GM23338 (cell line): ENCODE results near the gene FBXW8. TPM values are rescaled to one million over a fixed set of nuclear protein-coding genes. Genes with fewer than 3 reads are reported as not detected.

Experiments used
- ATAC-seq: fragments of 200-7000 bp; cut with Tn5 transposase; 3 replicates; pipeline ENCODE4 v1.9.1; 2020
- DNase-seq: peaks from one replicate; pipeline ENCODE4 v3.0.0-alpha.2; 2015; ENCODE audit warnings: low spot score
- H2AFZ ChIP-seq: fragments of 200-600 bp; sonication (generic); 2 replicates; pipeline ENCODE4 v1.8.0; 2016; ENCODE audit warnings: antibody characterized with exemption, mild to moderate bottlenecking, moderate library complexity
- H3F3A ChIP-seq: fragments of 200-600 bp; sonication (generic); replicated peaks from 2 replicates; pipeline ENCODE4 v1.8.0; 2017; ENCODE audit warnings: antibody characterized with exemption, mixed run types, low read depth
- H3K27ac ChIP-seq: fragments of 200-600 bp; sonication (generic); 2 replicates; pipeline ENCODE4 v1.6.1; 2016; ENCODE audit warnings: low read depth
- H3K27me3 ChIP-seq: fragments of 200-600 bp; sonication (generic); 2 replicates; pipeline ENCODE4 v1.8.0; 2016; ENCODE audit warnings: mild to moderate bottlenecking, mixed run types, moderate library complexity; ENCODE audit not compliant: insufficient read depth
- H3K36me3 ChIP-seq: fragments of 200-600 bp; sonication (generic); 2 replicates; pipeline ENCODE4 v1.8.0; 2016; ENCODE audit warnings: mild to moderate bottlenecking; ENCODE audit not compliant: insufficient read depth
- H3K4me1 ChIP-seq: fragments of 200-600 bp; sonication (generic); 2 replicates; pipeline ENCODE4 v1.8.0; 2016; ENCODE audit warnings: mild to moderate bottlenecking, moderate library complexity; ENCODE audit not compliant: insufficient read depth
- H3K4me2 ChIP-seq: fragments of 200-600 bp; sonication (generic); 2 replicates; pipeline ENCODE4 v1.7.1; 2017; ENCODE audit warnings: mixed run types
- H3K4me3 ChIP-seq: fragments of 200-600 bp; sonication (generic); 2 replicates; pipeline ENCODE4 v1.6.1; 2016; ENCODE audit warnings: mixed run types
- H3K79me2 ChIP-seq: fragments of 200-600 bp; sonication (generic); replicated peaks from 2 replicates; pipeline ENCODE4 v1.8.0; 2017; ENCODE audit warnings: mild to moderate bottlenecking; ENCODE audit not compliant: insufficient read depth
- H3K9me2 ChIP-seq: fragments of 200-600 bp; sonication (generic); 2 replicates; pipeline ENCODE4 v1.8.0; 2017; ENCODE audit not compliant: insufficient read depth
- H4K20me1 ChIP-seq: fragments of 200-600 bp; sonication (generic); replicated peaks from 2 replicates; pipeline ENCODE4 v1.8.0; 2017; ENCODE audit warnings: mild to moderate bottlenecking; ENCODE audit not compliant: insufficient read depth
- H3K27ac Mint-ChIP-seq: 2 replicates; pipeline ENCODE4 v1.8.0; 2020; ENCODE audit warnings: inconsistent platforms, mild to moderate bottlenecking, moderate library complexity, mixed read lengths
- H3K27me3 Mint-ChIP-seq: 3 replicates; pipeline ENCODE4 v1.8.0; 2022; ENCODE audit warnings: low read depth, mild to moderate bottlenecking, moderate library complexity, mixed read lengths, inconsistent platforms; ENCODE audit not compliant: insufficient read depth, poor library complexity
- H3K36me3 Mint-ChIP-seq: 3 replicates; pipeline ENCODE4 v1.8.0; 2021; ENCODE audit warnings: low read depth, mild to moderate bottlenecking, inconsistent platforms, moderate library complexity, mixed read lengths
- H3K4me1 Mint-ChIP-seq: 3 replicates; pipeline ENCODE4 v1.8.0; 2020; ENCODE audit warnings: mild to moderate bottlenecking, inconsistent platforms, mixed read lengths
- H3K4me3 Mint-ChIP-seq: 3 replicates; pipeline ENCODE4 v1.8.0; 2021; ENCODE audit warnings: moderate library complexity, mild to moderate bottlenecking, inconsistent platforms, mixed read lengths
- H3K9me3 Mint-ChIP-seq: 3 replicates; pipeline ENCODE4 v1.8.0; 2020; ENCODE audit warnings: moderate library complexity, mild to moderate bottlenecking, inconsistent platforms, mixed read lengths
- CREB1 ChIP-seq: fragments of 250-450 bp; sonication (Bioruptor Pico); IDR thresholded peaks from 2 replicates; pipeline ENCODE4 v1.5.0; 2020; ENCODE audit warnings: low read depth, mild to moderate bottlenecking, moderate library complexity
- EZH2 ChIP-seq: fragments of 200-600 bp; sonication (generic); IDR thresholded peaks from one replicate; pipeline ENCODE4 v1.8.0; 2017; ENCODE audit warnings: antibody characterized with exemption, mild to moderate bottlenecking, low read depth; ENCODE audit not compliant: unreplicated experiment
- EZH2phosphoT487 ChIP-seq: fragments of 200-600 bp; sonication (generic); IDR thresholded peaks from one replicate; pipeline ENCODE4 v1.8.1; 2018; ENCODE audit warnings: antibody characterized with exemption; ENCODE audit not compliant: unreplicated experiment
- ZNF331 ChIP-seq: fragments of 250-450 bp; sonication (Bioruptor Pico); IDR thresholded peaks from 2 replicates; pipeline ENCODE4 v1.5.0; 2020; ENCODE audit warnings: low read depth, mild to moderate bottlenecking, moderate library complexity
- polyA plus RNA-seq: library from polyadenylated mRNA; unstranded; fragments of >200 nt; fragmentation: Nextera tagmentation; extraction: Ambion mirVana; gene quantifications from 2 replicates; pipeline ENCODE4 v1.2.1, GENCODE V29; 2016
- total RNA-seq: library from RNA; depleted of rRNA; stranded (reverse); fragments of >200 nt; shearing (Covaris generic); gene quantifications from 2 replicates; pipeline ENCODE4 v1.2.3, GENCODE V29; 2014
- TF ChIP-seq, protein P1 (sequence below): fragments of 250-450 bp; sonication (Bioruptor Pico); IDR thresholded peaks from 2 replicates; pipeline ENCODE4 v1.5.0; 2020; ENCODE audit warnings: mild to moderate bottlenecking, moderate library complexity
- TF ChIP-seq, protein P2 (sequence below): IDR thresholded peaks from 2 replicates; pipeline ENCODE4 v1.6.1; 2016; ENCODE audit warnings: antibody characterized with exemption
- TF ChIP-seq, protein P3 (sequence below): IDR thresholded peaks from one replicate; pipeline ENCODE4 v1.6.1; 2018; ENCODE audit warnings: antibody characterized with exemption; ENCODE audit not compliant: unreplicated experiment

Gene FBXW8
- total and polyA plus RNA-seq, 2 experiments from 2014 or later = 4.6 to 13.9 TPM

DNA sequence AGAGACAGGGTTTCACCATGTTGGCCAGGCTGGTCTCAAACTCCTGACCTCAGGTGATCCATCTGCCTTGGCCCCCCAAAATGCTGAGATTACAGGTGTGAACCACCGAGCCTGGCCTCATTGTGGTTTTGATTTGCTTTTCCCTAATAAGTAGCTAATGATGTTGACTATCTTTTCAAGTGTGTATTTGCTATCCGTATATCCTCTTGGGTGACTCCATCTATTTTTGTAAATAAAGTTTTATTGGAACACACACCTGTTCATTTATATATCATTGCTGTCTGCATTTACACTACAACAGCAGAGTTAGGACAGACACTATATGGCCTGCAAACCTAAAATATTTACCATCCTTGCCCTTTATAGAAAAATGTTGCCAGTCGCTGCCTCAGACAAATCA, 15.8 kb upstream of the FBXW8 start (continued):
- TF ChIP-seq, protein P1, sequence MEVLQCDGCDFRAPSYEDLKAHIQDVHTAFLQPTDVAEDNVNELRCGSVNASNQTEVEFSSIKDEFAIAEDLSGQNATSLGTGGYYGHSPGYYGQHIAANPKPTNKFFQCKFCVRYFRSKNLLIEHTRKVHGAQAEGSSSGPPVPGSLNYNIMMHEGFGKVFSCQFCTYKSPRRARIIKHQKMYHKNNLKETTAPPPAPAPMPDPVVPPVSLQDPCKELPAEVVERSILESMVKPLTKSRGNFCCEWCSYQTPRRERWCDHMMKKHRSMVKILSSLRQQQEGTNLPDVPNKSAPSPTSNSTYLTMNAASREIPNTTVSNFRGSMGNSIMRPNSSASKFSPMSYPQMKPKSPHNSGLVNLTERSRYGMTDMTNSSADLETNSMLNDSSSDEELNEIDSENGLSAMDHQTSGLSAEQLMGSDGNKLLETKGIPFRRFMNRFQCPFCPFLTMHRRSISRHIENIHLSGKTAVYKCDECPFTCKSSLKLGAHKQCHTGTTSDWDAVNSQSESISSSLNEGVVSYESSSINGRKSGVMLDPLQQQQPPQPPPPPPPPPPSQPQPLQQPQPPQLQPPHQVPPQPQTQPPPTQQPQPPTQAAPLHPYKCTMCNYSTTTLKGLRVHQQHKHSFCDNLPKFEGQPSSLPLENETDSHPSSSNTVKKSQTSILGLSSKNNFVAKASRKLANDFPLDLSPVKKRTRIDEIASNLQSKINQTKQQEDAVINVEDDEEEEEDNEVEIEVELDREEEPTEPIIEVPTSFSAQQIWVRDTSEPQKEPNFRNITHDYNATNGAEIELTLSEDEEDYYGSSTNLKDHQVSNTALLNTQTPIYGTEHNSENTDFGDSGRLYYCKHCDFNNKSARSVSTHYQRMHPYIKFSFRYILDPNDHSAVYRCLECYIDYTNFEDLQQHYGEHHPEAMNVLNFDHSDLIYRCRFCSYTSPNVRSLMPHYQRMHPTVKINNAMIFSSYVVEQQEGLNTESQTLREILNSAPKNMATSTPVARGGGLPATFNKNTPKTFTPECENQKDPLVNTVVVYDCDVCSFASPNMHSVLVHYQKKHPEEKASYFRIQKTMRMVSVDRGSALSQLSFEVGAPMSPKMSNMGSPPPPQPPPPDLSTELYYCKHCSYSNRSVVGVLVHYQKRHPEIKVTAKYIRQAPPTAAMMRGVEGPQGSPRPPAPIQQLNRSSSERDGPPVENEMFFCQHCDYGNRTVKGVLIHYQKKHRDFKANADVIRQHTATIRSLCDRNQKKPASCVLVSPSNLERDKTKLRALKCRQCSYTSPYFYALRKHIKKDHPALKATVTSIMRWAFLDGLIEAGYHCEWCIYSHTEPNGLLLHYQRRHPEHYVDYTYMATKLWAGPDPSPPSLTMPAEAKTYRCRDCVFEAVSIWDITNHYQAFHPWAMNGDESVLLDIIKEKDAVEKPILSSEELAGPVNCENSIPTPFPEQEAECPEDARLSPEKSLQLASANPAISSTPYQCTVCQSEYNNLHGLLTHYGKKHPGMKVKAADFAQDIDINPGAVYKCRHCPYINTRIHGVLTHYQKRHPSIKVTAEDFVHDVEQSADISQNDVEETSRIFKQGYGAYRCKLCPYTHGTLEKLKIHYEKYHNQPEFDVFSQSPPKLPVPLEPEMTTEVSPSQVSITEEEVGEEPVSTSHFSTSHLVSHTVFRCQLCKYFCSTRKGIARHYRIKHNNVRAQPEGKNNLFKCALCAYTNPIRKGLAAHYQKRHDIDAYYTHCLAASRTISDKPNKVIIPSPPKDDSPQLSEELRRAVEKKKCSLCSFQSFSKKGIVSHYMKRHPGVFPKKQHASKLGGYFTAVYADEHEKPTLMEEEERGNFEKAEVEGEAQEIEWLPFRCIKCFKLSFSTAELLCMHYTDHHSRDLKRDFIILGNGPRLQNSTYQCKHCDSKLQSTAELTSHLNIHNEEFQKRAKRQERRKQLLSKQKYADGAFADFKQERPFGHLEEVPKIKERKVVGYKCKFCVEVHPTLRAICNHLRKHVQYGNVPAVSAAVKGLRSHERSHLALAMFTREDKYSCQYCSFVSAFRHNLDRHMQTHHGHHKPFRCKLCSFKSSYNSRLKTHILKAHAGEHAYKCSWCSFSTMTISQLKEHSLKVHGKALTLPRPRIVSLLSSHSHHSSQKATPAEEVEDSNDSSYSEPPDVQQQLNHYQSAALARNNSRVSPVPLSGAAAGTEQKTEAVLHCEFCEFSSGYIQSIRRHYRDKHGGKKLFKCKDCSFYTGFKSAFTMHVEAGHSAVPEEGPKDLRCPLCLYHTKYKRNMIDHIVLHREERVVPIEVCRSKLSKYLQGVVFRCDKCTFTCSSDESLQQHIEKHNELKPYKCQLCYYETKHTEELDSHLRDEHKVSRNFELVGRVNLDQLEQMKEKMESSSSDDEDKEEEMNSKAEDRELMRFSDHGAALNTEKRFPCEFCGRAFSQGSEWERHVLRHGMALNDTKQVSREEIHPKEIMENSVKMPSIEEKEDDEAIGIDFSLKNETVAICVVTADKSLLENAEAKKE (CRISPR knock-in tag) = no peak
- TF ChIP-seq, protein P2, sequence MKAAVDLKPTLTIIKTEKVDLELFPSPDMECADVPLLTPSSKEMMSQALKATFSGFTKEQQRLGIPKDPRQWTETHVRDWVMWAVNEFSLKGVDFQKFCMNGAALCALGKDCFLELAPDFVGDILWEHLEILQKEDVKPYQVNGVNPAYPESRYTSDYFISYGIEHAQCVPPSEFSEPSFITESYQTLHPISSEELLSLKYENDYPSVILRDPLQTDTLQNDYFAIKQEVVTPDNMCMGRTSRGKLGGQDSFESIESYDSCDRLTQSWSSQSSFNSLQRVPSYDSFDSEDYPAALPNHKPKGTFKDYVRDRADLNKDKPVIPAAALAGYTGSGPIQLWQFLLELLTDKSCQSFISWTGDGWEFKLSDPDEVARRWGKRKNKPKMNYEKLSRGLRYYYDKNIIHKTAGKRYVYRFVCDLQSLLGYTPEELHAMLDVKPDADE = no peak
- TF ChIP-seq CREB1 (CRISPR knock-in tag) = no peak

DNA sequence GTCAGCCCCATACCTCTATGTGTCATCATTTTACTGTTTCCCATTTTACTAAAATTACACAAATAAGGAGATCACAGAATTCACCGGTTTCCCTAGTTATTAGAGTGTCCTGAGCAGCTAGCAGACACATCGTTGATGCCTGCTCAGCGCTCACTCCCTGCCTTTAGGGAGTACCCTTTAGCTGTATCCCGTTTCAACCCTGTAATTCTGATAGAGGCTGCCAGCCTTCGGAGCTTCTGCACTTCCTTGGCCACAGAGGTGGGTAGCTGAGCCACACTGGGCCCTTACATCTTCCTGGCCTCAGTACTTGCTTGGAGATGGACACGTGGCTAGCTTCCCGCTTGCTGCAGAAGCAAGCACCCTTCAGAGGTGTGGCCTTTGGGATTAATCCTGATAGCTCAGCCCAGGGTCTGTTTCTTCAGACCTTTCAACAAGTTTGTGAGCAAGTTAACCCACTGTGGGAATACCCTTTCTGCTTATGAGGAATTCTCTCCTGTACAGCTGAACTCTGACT, 14.3 kb upstream of the FBXW8 start:
- H3K4me1 ChIP-seq = no peaks in the 10 kb centered on the region
- no peak for TF ChIP-seq ZNF331
- TF ChIP-seq, protein P3, sequence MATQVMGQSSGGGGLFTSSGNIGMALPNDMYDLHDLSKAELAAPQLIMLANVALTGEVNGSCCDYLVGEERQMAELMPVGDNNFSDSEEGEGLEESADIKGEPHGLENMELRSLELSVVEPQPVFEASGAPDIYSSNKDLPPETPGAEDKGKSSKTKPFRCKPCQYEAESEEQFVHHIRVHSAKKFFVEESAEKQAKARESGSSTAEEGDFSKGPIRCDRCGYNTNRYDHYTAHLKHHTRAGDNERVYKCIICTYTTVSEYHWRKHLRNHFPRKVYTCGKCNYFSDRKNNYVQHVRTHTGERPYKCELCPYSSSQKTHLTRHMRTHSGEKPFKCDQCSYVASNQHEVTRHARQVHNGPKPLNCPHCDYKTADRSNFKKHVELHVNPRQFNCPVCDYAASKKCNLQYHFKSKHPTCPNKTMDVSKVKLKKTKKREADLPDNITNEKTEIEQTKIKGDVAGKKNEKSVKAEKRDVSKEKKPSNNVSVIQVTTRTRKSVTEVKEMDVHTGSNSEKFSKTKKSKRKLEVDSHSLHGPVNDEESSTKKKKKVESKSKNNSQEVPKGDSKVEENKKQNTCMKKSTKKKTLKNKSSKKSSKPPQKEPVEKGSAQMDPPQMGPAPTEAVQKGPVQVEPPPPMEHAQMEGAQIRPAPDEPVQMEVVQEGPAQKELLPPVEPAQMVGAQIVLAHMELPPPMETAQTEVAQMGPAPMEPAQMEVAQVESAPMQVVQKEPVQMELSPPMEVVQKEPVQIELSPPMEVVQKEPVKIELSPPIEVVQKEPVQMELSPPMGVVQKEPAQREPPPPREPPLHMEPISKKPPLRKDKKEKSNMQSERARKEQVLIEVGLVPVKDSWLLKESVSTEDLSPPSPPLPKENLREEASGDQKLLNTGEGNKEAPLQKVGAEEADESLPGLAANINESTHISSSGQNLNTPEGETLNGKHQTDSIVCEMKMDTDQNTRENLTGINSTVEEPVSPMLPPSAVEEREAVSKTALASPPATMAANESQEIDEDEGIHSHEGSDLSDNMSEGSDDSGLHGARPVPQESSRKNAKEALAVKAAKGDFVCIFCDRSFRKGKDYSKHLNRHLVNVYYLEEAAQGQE = no peak
- TF ChIP-seq CREB1 (CRISPR knock-in tag) = no peak
- no peak for TF ChIP-seq EZH2
- TF ChIP-seq EZH2phosphoT487 = no peak
- no peaks in the 10 kb centered on the region for H3K27me3 ChIP-seq
- H3K27ac Mint-ChIP-seq = no peak overlapping the region
- no peaks in the 10 kb centered on the region for H3K9me2 ChIP-seq
- no peak overlapping the region for H3K4me2 ChIP-seq
- H4K20me1 ChIP-seq = no peaks in the 10 kb centered on the region
- no peaks in the 10 kb centered on the region for H3K9me3 Mint-ChIP-seq
- H3K79me2 ChIP-seq = no peaks in the 10 kb centered on the region
- H3F3A ChIP-seq = no peaks in the 10 kb centered on the region
- no peaks in the 10 kb centered on the region for H3K36me3 ChIP-seq
- DNase-seq = no peak
- no peak for ATAC-seq
- H3K4me3 Mint-ChIP-seq = no peak overlapping the region
- H3K36me3 Mint-ChIP-seq = no peaks in the 10 kb centered on the region
- H3K27ac ChIP-seq = no peak overlapping the region
- H3K27me3 Mint-ChIP-seq = peaks cover 1% of the 10 kb centered on the region
- no peak overlapping the region for H3K4me3 ChIP-seq
- H2AFZ ChIP-seq = peak overlapping the region; percentile 38; the same call in 1 of the 2 replicates
- H3K4me1 Mint-ChIP-seq = no peaks in the 10 kb centered on the region
